CD4-positive, alpha-beta T cell treated with Interleukin-12 subunit alpha and Interleukin-12 subunit beta, for 1 hour (primary cell): Measurements from ENCODE around the gene HPSE2.
"Not testable (repeated sequence)": the region's sequence is repeated elsewhere in the genome, so short reads cannot be mapped to it uniquely, and the experiment has no call there.

Experiments
- DNase-seq: peaks from one replicate; pipeline ENCODE4 v3.0.0-alpha.2; 2020

The HPSE2 gene

DNA sequence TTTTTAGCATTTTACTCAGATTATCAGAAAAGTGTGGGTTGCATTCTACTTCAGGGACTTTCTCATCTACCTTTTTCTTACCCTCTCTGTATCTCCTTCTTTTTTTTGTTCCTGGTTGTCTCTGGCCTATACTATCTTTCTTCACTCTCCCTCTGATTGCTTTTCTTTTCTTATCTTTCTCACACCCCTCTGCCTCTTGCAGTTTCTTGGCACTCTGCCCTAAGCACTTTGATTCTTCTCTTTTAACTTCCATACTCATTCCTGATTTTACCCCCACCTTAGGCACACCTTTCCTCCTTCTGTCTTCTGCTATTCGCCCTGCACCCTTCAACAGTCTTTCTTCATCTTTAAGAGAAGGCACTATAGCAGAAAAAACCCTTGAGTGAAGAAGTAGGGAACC lies 696.1 kb downstream of the HPSE2 start:
- no peak for DNase-seq

GRCh38 chr10:98538472-98538871 lies 697.2 kb downstream of the HPSE2 start:
- no peak for DNase-seq

DNA sequence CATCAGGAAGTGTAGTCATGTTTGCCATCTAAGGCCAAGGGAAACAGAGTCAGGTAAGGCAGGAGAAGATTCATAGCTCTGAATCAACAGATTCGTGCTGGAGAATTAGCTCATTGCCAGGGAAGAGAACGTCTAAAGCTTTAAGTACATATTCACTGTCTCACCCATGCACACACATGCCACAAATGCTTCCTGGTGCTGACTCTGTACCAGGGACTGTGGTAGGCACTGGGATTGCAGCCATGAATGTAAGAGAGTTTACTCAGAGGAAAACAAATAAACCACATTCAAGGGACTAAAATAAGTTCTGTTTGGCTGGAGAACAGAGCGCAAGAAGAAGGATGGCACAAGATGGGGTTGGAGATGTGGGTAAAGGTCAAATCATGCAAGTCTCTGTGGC lies 699.1 kb downstream of the HPSE2 start:
- no peak for DNase-seq

DNA sequence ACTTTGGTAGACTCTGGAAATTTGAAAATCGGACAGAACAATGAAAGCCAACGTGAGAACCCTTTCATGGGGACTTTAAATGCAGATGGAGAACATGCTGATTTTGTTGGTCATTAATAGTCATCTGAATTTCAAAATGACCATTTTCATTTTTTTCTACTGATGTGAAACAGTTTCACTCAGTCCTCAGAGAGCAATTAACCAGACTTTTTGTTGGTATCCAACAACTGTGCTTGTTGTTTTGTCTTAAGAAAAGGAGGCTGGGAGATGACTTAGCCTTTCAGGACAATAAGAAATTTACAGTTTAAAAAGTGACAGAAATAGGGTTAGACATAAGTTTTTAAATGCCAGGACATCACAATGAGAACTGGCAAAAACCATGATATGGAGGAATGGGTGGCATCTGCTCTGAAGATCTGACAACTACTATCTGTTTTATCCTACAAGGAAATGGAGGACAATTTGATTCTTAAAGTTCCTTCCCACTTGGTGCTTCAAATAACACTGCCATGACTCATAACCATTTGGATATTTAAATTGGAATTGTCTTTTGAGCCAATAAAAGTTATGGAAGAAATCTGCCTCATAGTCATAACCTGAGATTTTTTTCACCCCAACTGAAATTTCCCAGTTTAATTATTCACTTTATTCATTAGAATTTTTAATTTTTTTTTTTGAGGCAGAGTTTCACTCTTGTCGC lies 701.8 kb downstream of the HPSE2 start:
- no peak for DNase-seq

GRCh38 chr10:98533241-98533640 lies 702.4 kb downstream of the HPSE2 start:
- no peak for DNase-seq

DNA sequence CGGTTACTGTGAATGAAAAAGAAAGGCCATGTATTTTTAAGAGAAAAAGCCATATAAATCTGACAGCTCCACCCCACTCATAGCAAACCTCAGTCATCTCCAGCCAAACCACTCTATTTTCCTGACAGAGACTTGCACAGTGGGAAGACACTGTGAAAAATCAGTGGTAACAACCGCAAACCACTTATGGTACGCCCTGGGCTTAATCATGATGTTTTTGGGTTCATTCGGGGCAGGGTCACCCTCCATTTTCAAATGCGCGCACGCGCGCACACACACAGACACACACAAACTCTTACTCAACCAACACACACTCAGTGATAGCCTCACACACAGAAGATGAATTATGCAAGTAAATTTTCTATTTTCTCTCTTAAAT lies 706.9 kb downstream of the HPSE2 start:
- no peak for DNase-seq

DNA sequence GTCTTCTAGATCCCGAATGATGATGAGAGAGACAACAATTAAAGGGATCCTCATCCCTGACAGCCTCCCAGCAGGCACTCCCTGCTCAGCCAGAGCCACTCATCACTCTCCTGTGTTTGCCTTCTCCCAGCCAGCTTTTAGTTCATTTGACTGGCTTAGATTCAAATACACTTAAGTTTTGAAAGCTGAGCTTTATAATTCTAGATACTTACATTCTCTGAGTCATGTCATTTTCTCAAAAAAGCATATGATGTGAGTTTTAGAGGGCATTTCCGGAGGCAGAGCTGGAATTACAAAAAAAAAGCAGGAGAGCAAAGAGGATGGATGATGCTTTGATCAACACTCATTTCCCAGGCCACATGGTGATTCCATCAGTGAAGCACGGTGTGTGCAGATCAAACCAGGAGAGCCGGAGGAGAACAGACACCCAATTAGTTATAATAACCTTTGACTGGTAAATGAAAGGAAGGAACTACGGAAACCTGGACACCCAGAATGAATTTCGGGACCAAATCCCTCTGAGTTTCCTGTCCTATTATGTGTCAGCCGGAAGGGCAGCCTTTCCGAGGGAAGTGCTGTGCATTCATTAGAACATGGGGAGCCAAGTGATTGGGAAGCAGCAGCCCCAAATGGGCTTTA lies 707.4 kb downstream of the HPSE2 start:
- no peak for DNase-seq

DNA sequence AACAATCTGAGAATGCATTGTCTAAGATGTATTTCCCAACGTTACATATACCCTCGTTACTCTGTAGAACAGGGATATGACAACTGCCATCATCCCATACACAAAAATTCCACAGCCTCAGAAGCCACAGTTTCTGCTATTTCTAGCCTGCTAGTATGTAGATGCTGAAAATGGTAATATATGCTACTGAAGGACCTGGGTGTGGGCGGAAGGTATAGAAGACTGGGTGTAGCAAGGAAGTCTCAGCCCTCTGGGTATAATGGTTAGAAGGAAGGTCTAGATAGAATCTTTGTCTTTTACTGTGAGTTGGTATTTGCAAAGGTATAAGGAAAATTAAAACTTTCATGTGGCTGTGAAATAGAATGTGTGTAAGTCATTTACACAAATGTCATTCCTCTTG lies 709.7 kb downstream of the HPSE2 start:
- DNase-seq, result no peak

DNA sequence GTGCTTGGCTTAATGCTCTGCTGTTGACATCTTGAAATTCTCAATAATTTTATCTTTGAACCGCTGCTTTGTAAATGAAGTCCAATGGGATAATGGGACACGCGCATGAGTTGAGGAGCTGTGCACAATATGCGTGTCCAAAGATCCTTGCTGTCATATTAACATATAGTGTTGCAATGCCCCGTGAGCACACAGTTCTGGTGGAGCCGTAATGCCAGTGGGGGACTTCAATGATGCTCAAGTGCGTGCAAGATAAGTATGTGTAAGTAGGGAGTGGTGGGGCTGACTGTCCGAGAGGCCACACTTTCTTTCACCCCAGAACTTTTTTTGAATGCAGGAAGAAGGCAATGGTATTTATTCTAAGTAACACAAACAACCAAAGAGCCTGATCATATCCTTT lies 711.5 kb downstream of the HPSE2 start:
- no peak for DNase-seq

DNA sequence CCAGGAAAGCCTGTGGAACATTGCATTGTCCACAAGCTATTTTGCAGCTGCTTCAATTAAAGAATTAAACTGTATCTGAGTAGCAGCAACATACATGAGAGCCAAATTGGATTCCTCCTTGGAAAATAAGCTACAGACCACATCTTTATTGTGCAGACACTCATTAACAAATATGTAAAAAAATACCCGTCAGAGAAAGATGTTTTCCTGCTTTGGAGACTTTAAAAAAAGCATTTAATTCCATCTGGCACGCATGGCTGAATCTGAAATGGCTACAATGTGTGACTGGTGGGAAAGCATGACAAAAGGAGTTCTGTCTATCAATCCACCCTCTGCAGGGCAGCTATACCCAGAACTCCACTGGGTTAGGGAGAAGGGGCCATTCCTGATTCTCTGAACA lies 715.8 kb downstream of the HPSE2 start:
- DNase-seq, result no peak

DNA sequence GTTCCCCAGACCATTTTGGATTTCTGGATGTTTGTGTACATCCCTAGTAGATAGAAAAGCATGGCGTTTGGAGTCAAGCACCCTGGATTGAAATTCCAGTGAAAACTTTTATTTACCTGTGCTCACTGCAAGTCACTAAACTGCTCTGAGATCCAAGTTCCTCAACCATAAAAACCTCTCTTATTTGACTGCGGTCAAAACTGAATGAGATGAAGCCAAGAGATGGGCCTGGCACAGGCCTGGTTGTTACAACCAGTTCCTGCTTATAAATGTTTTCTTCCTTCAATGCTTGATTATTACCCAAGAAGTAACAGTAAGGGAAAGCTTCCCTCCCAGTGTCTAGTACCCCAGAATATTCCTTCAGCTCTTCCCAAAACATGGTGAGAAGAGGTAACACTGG lies 718.0 kb downstream of the HPSE2 start:
- no peak for DNase-seq

GRCh38 chr10:98516352-98516751 lies 719.3 kb downstream of the HPSE2 start:
- DNase-seq, result no peak

DNA sequence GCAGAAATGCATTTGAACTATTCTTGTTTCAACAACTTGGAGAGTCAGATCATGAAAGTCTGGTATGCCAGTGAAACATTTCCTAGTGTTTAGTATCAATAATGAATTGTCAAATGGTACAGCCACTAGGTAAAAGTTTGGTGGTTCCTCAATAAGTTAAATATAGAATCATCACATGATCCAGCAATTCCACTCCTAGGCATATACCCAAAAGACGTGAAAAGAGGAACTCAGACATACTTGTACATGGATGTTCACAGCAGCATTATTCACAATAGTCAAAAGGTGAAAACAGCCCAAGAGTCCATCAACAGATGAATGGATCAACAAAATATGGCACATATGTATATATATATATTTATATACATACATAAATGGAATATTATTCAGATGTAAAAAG lies 721.9 kb downstream of the HPSE2 start:
- no peak for DNase-seq

- no peak for DNase-seq
Measured at GRCh38 chr10:98511876-98512275, 723.8 kb downstream of the HPSE2 start.

DNA sequence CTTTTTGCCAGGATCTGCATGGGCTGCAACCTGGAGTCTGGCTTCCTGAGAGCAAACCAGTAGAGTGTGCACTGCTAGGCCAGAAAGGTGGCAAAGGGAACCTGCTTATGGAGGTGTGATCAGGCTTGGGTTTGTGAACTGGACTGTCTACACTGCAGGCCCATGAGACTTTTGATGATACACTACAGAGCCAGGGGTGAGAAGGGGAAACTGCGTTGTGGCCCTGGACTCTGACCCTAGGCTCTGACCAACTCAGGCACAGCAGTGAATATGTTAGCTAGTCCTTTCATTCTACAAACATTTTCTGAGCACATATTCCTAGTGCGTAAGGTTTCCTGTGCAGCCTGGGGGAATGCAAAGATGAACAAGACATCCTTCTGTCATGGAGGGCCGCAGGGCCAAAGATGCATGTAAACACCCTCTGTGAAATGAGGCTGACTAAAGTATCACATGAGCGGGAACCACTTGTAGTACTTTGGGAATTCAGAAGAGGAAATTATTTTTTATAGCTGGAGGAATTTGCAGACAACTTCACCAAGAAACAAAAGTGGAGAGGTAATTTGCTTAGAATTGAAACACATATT lies 725.1 kb downstream of the HPSE2 start:
- no peak for DNase-seq

- DNase-seq, result no peak
Measured at GRCh38 chr10:98509745-98510144, 725.9 kb downstream of the HPSE2 start.

- not testable (repeated sequence) for DNase-seq
Measured at GRCh38 chr10:98502535-98502934, 733.1 kb downstream of the HPSE2 start.

DNA sequence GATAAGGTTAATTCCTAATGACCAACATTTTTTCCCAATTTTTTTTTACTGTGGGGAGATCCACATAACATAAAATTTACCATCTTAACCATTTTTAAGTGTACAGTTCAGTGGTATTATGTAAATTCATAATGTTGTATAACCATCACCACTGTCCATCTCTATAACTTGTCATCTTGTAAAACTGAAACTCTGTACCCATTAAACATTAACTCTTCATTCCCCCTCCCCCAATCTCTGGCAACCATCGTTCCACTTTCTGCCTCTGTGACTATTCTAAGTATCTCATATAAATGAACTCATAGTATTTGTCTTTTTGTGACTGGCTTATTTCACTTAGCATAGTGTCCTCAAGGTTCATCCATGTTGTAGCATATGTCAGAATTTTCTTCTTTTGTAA lies 742.9 kb downstream of the HPSE2 start:
- no peak for DNase-seq

DNA sequence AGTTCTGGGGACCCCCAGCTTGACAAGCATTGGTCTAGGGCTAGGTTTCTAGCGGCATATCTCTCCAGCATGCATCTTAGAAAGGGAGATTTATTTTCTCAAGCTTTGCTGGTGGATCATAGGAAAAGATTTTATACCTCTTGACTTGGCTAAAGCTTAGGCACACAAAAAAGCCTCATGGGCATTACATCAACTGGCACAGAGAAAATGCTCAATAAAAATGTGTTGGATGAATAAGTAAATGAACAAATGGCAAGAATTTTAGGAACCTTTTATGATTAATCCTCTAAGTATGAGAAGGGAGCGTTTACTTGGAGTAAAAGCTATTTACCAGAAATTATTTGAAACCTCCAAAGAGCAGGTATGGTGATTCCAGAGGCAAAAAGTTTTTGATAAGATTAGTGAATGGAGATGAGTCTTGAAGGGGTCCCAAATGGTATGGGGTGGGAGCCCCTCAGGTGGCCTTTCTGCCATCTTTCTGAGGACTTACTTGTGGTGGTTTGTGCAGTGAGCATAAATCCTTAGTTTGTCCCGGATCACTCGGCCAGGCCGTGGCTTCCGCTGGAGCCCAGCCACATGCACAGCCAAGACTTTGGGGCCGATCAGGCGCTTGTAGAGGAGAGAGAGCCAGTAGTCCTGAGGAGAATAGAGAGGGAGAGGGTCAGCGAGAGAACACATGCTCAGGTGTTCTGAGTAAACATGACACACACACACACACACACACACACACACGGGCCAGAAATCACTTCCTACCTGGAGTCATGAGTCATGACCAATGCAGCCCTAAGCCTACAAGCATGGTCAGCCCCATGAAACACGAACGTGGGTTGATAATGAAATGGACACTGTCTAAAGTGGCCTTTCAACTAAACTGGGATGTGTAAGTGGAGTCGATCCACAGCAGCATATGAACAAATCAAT lies 745.8 kb downstream of the HPSE2 start:
- DNase-seq, result no peak

DNA sequence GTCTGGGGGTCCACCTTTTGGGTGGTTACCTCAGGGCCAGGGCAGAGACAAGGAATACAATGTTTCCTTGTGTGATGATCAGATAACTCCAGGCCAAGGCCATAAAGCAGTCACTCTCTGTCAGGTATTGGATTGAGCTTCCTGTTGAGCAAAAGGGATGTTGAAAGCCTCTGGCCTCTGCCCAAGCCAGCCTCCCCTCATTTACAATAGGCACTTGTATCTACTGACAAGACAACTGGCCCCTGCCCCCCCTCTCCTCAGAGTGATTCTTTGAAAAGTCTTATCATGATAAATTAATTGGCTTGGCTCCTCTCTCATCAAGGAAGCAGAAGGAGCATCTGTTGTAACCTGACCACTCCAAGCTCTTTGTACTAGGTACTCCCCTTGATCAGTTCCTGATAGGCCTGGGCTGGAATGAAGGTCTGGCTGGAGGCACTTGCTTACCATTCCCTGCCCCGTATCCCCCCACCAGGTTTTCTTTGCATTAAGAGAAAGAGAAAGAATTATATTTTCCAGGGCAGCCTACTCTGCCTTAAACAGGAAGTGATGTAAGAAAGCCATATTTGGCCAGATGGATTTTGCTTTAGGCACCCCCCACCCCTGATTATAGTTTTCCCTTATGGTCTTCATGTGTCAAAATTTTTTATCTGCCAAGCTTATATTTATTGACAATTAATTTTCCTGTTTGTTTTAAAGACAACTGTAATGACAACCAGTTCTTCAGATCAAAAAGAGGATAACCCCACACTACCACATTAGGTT lies 746.8 kb downstream of the HPSE2 start:
- DNase-seq, result no peak

DNA sequence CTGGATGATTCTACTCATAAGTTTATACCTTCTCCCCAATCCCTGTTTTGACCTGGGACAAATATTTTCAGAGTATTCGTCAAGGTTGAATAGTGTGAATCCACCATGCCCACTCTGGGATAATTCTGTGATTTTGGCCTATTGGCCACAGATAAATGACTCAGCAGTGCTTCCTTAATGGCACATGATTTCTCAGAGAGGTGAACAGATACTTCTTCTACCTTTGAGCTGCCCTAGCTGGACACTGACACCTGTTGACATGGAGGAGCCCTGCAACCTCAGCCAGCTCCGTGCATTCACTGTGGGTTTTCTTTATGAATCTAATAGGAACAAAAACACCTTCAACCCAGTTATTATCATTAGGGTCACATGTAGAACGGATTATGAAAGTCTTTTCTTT lies 748.0 kb downstream of the HPSE2 start:
- no peak for DNase-seq

- no peak for DNase-seq
Measured at GRCh38 chr10:98486421-98486820, 749.2 kb downstream of the HPSE2 start.

GRCh38 chr10:98485959-98486358 lies 749.7 kb downstream of the HPSE2 start:
- DNase-seq, result no peak
